CD14-positive monocyte (primary cell): Measurements from ENCODE around the gene CTSG. TPM values are rescaled to one million over a fixed set of nuclear protein-coding genes. Genes with fewer than 3 reads are reported as not detected.

Experiments used
- DNase-seq, 3 donors: peaks; one replicate each; pipeline ENCODE4 v3.0.0-alpha.2; 2011 to 2022
- H2AFZ ChIP-seq: 2 replicates; pipeline ENCODE4 v1.6.0; 2012; ENCODE audit warnings: mild to moderate bottlenecking, low read depth, low read length, inconsistent platforms; ENCODE audit not compliant: insufficient read depth, poor library complexity, severe bottlenecking
- H3K27ac ChIP-seq, 2 donors: 1 replicate in 1 of 2; 2 replicates in 1 of 2; pipeline ENCODE4 v1.5.1; 2012 to 2013; ENCODE audit warnings: low read length in 2 of 2, control low read depth in 1 of 2, inconsistent platforms in 1 of 2, low read depth in 1 of 2, mild to moderate bottlenecking in 1 of 2
- H3K27me3 ChIP-seq, 2 donors: one replicate each; pipeline versions ENCODE4 v1.6.0 to v1.6.1; 2011 to 2013; ENCODE audit warnings: low read length in 2 of 2; ENCODE audit not compliant: control insufficient read depth in 2 of 2, insufficient read depth in 2 of 2
- H3K36me3 ChIP-seq, 2 donors: replicated peaks in 1 of 2; 1 replicate in 1 of 2; 2 replicates in 1 of 2; pipeline versions ENCODE4 v1.5.1 to v1.6.1; 2012 to 2013; ENCODE audit warnings: low read length in 2 of 2, control low read depth in 1 of 2, inconsistent platforms in 1 of 2, mild to moderate bottlenecking in 1 of 2; ENCODE audit not compliant: insufficient read depth in 2 of 2, control insufficient read depth in 1 of 2
- H3K4me1 ChIP-seq, 2 donors: 1 replicate in 1 of 2; 2 replicates in 1 of 2; pipeline versions ENCODE4 v1.5.1 to v1.6.1; 2012 to 2013; ENCODE audit warnings: low read length in 2 of 2, control low read depth in 1 of 2, inconsistent platforms in 1 of 2, mild to moderate bottlenecking in 1 of 2, moderate library complexity in 1 of 2; ENCODE audit not compliant: insufficient read depth in 2 of 2, control insufficient read depth in 1 of 2
- H3K4me2 ChIP-seq: replicated peaks from 2 replicates; pipeline ENCODE3; 2012; ENCODE audit warnings: low read length, moderate library complexity, mild to moderate bottlenecking; ENCODE audit not compliant: poor library complexity, severe bottlenecking; ENCODE audit errors: extremely low read depth
- H3K4me3 ChIP-seq, 3 experiments: fragments of 200-600 bp in 1 of 3; sonication (generic) in 1 of 3; replicated peaks in 1 of 3; 1 replicate in 2 of 3; 2 replicates in 1 of 3; pipeline ENCODE4 v1.5.1; 2011 to 2013; ENCODE audit warnings: low read length in 3 of 3, mild to moderate bottlenecking in 3 of 3, control low read depth in 2 of 3, low read depth in 2 of 3, inconsistent platforms in 1 of 3, moderate library complexity in 1 of 3
- H3K79me2 ChIP-seq: 2 replicates; pipeline ENCODE4 v1.6.0; 2012; ENCODE audit warnings: mild to moderate bottlenecking, control low read depth, inconsistent platforms, low read length, moderate library complexity; ENCODE audit not compliant: insufficient read depth
- H3K9ac ChIP-seq: 2 replicates; pipeline ENCODE4 v1.6.0; 2017; ENCODE audit warnings: low read length, mild to moderate bottlenecking; ENCODE audit not compliant: insufficient read depth, poor library complexity, severe bottlenecking
- H3K9me3 ChIP-seq, 2 donors: replicated peaks in 1 of 2; 1 replicate in 1 of 2; 2 replicates in 1 of 2; pipeline versions ENCODE4 v1.5.1 to v1.6.1; 2012 to 2013; ENCODE audit warnings: low read length in 2 of 2, control low read depth in 1 of 2; ENCODE audit not compliant: control insufficient read depth in 1 of 2, insufficient read depth in 1 of 2
- H4K20me1 ChIP-seq: 2 replicates; pipeline ENCODE4 v1.6.0; 2012; ENCODE audit warnings: mild to moderate bottlenecking, low read length, control low read depth, moderate library complexity; ENCODE audit not compliant: insufficient read depth
- H3K27ac Mint-ChIP-seq, 7 donors: one replicate each; pipeline ENCODE4 v1.8.0; 2020; ENCODE audit warnings: mild to moderate bottlenecking in 7 of 7, mixed read lengths in 7 of 7, moderate library complexity in 6 of 7, inconsistent platforms in 2 of 7
- H3K27me3 Mint-ChIP-seq, 3 donors: one replicate each; pipeline ENCODE4 v1.8.0; 2021 to 2022; ENCODE audit warnings: low read depth in 3 of 3, mild to moderate bottlenecking in 3 of 3, mixed read lengths in 3 of 3, moderate library complexity in 3 of 3, inconsistent platforms in 1 of 3
- H3K36me3 Mint-ChIP-seq, 2 donors: one replicate each; pipeline ENCODE4 v1.8.0; 2020; ENCODE audit warnings: mixed read lengths in 2 of 2, inconsistent platforms in 1 of 2, mild to moderate bottlenecking in 1 of 2
- H3K4me1 Mint-ChIP-seq: one replicate; pipeline ENCODE4 v1.8.0; 2020; ENCODE audit warnings: mild to moderate bottlenecking, mixed read lengths
- H3K4me3 Mint-ChIP-seq, 2 donors: one replicate each; pipeline ENCODE4 v1.8.0; 2020; ENCODE audit warnings: mild to moderate bottlenecking in 2 of 2, mixed read lengths in 2 of 2, moderate library complexity in 1 of 2
- H3K9me3 Mint-ChIP-seq, 7 donors: one replicate each; pipeline ENCODE4 v1.8.0; 2020 to 2022; ENCODE audit warnings: mixed read lengths in 7 of 7, mild to moderate bottlenecking in 6 of 7, moderate library complexity in 6 of 7, inconsistent platforms in 2 of 7
- CTCF ChIP-seq: fragments of 200-600 bp; IDR thresholded peaks from one replicate; pipeline ENCODE4 v1.8.0; 2022; ENCODE audit warnings: antibody characterized with exemption, mild to moderate bottlenecking
- WGBS: methylation state at CpG from one replicate; pipeline ENCODE4 v1.1.5; 2013; ENCODE audit warnings: missing lambda C conversion rate; ENCODE audit not compliant: insufficient coverage; 5-methylcytosine and 5-hydroxymethylcytosine counted together
- intact Hi-C, 2 donors: fragments of 100-400 bp; cut with micrococcal nuclease; formaldehyde crosslinking; loops; one replicate each; pipeline versions ENCODE4 v1.15.0 to v1.15.1; 2023
- polyA plus RNA-seq, 3 donors: library from polyadenylated mRNA; depleted of rRNA in 1 of 3; unstranded in 2 of 3; stranded (reverse) in 1 of 3; fragments of 300-500 nt in 2 of 3; fragments of >200 nt in 1 of 3; fragmentation: Illumina TruSeq in 2 of 3; gene quantifications; 1 replicate in 2 of 3; 2 replicates in 1 of 3; pipeline ENCODE4 v1.2.3, GENCODE V29; 2012 to 2021

The CTSG gene
- polyA plus RNA-seq, 3 donors = 0.16 to 0.89 (median 0.40) TPM

- Histone ChIP-seq H3K36me3 (no peaks in the 10 kb centered on the region), H3K4me2 (no peak overlapping the region), H3K79me2 (no peaks in the 10 kb centered on the region), H4K20me1 (no peaks in the 10 kb centered on the region), H2AFZ (peak overlapping the region; percentile 46), H3K9me3 (no peaks in the 10 kb centered on the region), H3K27ac (no peak overlapping the region), H3K4me1 (peaks cover 24 to 28% of the 10 kb centered on the region in 2 donors), H3K27me3 (no peaks in the 10 kb centered on the region), H3K4me3 (no peak overlapping the region), H3K9ac (peak overlapping the region; percentile 21)
- H3K36me3 Mint-ChIP-seq = no peaks in the 10 kb centered on the region
- H3K4me1 Mint-ChIP-seq = peaks cover 34% of the 10 kb centered on the region
- intact Hi-C loops = no loop called here
- peak overlapping the region; percentile 1 to 62 for H3K4me3 Mint-ChIP-seq
- H3K9me3 Mint-ChIP-seq = peaks cover 0 to 6% (median 1%) of the 10 kb centered on the region in 7 donors
- peaks cover 0 to 4% (median 0%) of the 10 kb centered on the region in 3 donors for H3K27me3 Mint-ChIP-seq
- TF ChIP-seq CTCF = no peak
- peak overlapping the region in 3 of 7 donors; percentile 44 to 70 (median 69) for H3K27ac Mint-ChIP-seq
- WGBS = 7% methylated on average over 3 of the region's 4 CpGs
- no peak for DNase-seq
Measured at GRCh38 chr14:24607081-24607480, 31.0 kb upstream of the CTSG start.

- no peak overlapping the region for H3K4me3 Mint-ChIP-seq
- no peak overlapping the region for H3K27ac Mint-ChIP-seq
- H3K4me3 ChIP-seq = no peak overlapping the region
- H3K27me3 ChIP-seq = no peaks in the 10 kb centered on the region
- no peaks in the 10 kb centered on the region for H3K79me2 ChIP-seq
- peaks cover 24 to 28% of the 10 kb centered on the region in 2 donors for H3K4me1 ChIP-seq
- intact Hi-C loops = no loop called here
- TF ChIP-seq CTCF = no peak
- H2AFZ ChIP-seq = peak overlapping the region; percentile 46
- no peaks in the 10 kb centered on the region for H4K20me1 ChIP-seq
- 86% methylated on average over 2 of the region's 3 CpGs for WGBS
- H3K9ac ChIP-seq = no peak overlapping the region
- no peaks in the 10 kb centered on the region for H3K36me3 ChIP-seq
- peaks cover 0 to 4% (median 0%) of the 10 kb centered on the region in 3 donors for H3K27me3 Mint-ChIP-seq
- peaks cover 33% of the 10 kb centered on the region for H3K4me1 Mint-ChIP-seq
- H3K9me3 Mint-ChIP-seq = peaks cover 0 to 6% (median 0%) of the 10 kb centered on the region in 7 donors
- no peaks in the 10 kb centered on the region for H3K9me3 ChIP-seq
- no peak overlapping the region for H3K4me2 ChIP-seq
- no peak overlapping the region for H3K27ac ChIP-seq
- no peak for DNase-seq
- no peaks in the 10 kb centered on the region for H3K36me3 Mint-ChIP-seq
Measured at GRCh38 chr14:24606297-24606696, 30.2 kb upstream of the CTSG start.
